Lung (tissue), 12 donors: ENCODE measurements around the gene KCNMA1. TPM values are rescaled to one million over a fixed set of nuclear protein-coding genes. Genes with fewer than 3 reads are reported as not detected.

Experiments used
- ATAC-seq: fragments of 200-7000 bp; cut with Tn5 transposase; one replicate; pipeline ENCODE4 v1.9.1; 2020; ENCODE audit warnings: moderate number of reproducible peaks; ENCODE audit not compliant: insufficient read depth, low FRiP score
- DNase-seq, 3 donors: peaks; one replicate each; pipeline ENCODE4 v3.0.0-alpha.2; 2013 to 2017
- H3K27ac ChIP-seq, 2 donors: one replicate each; pipeline ENCODE4 v1.5.1; 2013; ENCODE audit warnings: mild to moderate bottlenecking in 2 of 2, moderate library complexity in 2 of 2, control low read depth in 1 of 2, inconsistent platforms in 1 of 2, low read depth in 1 of 2, low read length in 1 of 2
- H3K27me3 ChIP-seq, 3 donors: one replicate each; pipeline ENCODE4 v1.5.1; 2013; ENCODE audit warnings: low read length in 2 of 3; ENCODE audit not compliant: control insufficient read depth in 3 of 3, insufficient read depth in 3 of 3
- H3K36me3 ChIP-seq, 4 donors: one replicate each; pipeline ENCODE4 v1.5.1; 2013; ENCODE audit warnings: low read length in 4 of 4, mild to moderate bottlenecking in 1 of 4, moderate library complexity in 1 of 4; ENCODE audit not compliant: control insufficient read depth in 4 of 4, insufficient read depth in 4 of 4
- H3K4me1 ChIP-seq, 5 donors: one replicate each; pipeline ENCODE4 v1.5.1; 2013; ENCODE audit warnings: low read length in 5 of 5, mild to moderate bottlenecking in 2 of 5, moderate library complexity in 1 of 5; ENCODE audit not compliant: control insufficient read depth in 5 of 5, insufficient read depth in 5 of 5
- H3K4me3 ChIP-seq: one replicate; pipeline ENCODE4 v1.5.1; 2013; ENCODE audit warnings: mild to moderate bottlenecking, control low read depth, moderate library complexity
- H3K9ac ChIP-seq, 2 donors: one replicate each; pipeline ENCODE4 v1.5.1; 2013; ENCODE audit warnings: low read length in 2 of 2, control low read depth in 1 of 2; ENCODE audit not compliant: insufficient read depth in 1 of 2
- H3K9me3 ChIP-seq, 4 donors: one replicate each; pipeline ENCODE4 v1.5.1; 2013; ENCODE audit warnings: low read length in 3 of 4, mild to moderate bottlenecking in 1 of 4, moderate library complexity in 1 of 4; ENCODE audit not compliant: control insufficient read depth in 4 of 4, insufficient read depth in 3 of 4
- WGBS, 2 donors: extraction: QIAGEN DNeasy Blood & Tissue Kit; methylation state at CpG; one replicate each; pipeline ENCODE4 v1.1.7; 2013; 5-methylcytosine and 5-hydroxymethylcytosine counted together
- polyA plus RNA-seq, 2 donors: library from polyadenylated mRNA; stranded (reverse); fragments of 200-250 nt; gene quantifications; one replicate each; pipeline ENCODE4 v1.2.1, GENCODE V29; 2013
- total RNA-seq, 2 donors: library from RNA; depleted of rRNA in 1 of 2; stranded (reverse); fragments of >200 nt in 1 of 2; gene quantifications; one replicate each; pipeline ENCODE4 v1.2.1, GENCODE V29; 2014 to 2021
- TF ChIP-seq, protein P1 (sequence below): IDR thresholded peaks from 2 replicates; pipeline ENCODE4 v1.5.1; 2012; ENCODE audit warnings: mild to moderate bottlenecking; ENCODE audit errors: control extremely low read depth, extremely low read depth
- donor health status: control.
- donor health status: control.
- donor health status: Bipolar disorder and iron deficiency.
- donor health status: healthy.
- donor health status: DM: yes; HTN: yes; CAD: no.

Gene KCNMA1
- total and polyA plus RNA-seq, 4 donors = 3.8 to 13.0 (median 5.5) TPM

DNA sequence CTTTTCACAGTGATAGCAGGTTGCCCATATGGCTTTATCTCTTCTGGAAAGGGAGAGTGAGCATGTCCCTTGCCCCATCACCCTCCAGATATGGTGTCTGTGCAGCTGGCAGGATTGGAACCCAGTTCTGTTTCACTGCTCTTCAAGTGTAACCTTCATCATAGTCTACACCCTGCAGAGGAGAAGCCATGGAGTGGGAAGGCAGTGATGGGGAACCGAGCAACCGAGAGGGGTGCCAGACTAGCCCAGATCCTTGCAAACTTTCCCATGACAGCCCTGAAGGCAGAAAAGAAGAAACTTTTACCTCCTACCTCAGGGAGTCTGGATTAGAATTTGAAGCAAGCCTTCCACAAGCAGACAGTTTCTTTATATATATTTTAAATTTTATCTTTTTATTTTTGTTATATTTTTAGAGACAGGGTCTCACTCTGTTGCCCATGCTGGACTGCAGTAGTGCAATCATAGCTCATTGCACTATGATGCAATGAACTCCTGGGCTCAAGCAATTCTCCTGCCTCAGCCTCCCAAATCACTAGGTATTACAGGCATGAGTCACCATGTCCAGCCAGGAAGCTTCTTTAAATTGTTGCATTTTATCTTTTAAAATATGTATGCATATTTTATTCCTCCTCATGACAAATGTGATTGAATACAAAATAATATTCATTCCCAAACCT lies 133.3 kb downstream of the KCNMA1 start:
- H3K36me3 ChIP-seq = no peaks in the 10 kb centered on the region
- 93 to 95% methylated on average over 2 of the region's 2 CpGs for WGBS, 2 donors
- H3K4me1 ChIP-seq = no peaks in the 10 kb centered on the region
- H3K9me3 ChIP-seq = no peaks in the 10 kb centered on the region
- TF ChIP-seq, protein P1, sequence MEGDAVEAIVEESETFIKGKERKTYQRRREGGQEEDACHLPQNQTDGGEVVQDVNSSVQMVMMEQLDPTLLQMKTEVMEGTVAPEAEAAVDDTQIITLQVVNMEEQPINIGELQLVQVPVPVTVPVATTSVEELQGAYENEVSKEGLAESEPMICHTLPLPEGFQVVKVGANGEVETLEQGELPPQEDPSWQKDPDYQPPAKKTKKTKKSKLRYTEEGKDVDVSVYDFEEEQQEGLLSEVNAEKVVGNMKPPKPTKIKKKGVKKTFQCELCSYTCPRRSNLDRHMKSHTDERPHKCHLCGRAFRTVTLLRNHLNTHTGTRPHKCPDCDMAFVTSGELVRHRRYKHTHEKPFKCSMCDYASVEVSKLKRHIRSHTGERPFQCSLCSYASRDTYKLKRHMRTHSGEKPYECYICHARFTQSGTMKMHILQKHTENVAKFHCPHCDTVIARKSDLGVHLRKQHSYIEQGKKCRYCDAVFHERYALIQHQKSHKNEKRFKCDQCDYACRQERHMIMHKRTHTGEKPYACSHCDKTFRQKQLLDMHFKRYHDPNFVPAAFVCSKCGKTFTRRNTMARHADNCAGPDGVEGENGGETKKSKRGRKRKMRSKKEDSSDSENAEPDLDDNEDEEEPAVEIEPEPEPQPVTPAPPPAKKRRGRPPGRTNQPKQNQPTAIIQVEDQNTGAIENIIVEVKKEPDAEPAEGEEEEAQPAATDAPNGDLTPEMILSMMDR = no peak
- H3K27me3 ChIP-seq = peaks cover 0 to 3% (median 0%) of the 10 kb centered on the region in 3 donors
- H3K9ac ChIP-seq = no peak overlapping the region
- H3K4me3 ChIP-seq = no peak overlapping the region
- DNase-seq = no peak
- no peak for ATAC-seq
- H3K27ac ChIP-seq = no peak overlapping the region

DNA sequence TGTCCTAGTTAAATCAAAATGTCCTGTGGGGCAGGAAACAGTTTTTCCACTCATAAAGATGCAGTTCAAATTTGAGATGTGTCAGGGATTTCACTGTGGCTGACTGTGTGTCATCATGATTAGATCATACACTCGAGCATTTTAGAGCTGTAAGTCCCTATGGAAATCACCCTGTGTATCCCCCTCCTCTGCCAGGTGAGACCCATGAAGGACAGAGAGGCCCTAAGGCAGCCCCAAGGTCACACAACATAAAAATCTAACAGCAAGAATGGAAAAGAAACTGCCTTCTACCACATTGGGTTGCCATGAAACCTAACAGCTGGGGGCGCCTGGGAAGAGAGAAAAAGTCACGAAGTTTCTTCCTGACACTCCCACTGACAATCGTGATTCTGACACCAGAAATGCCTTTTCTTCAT lies 135.8 kb downstream of the KCNMA1 start:
- Histone ChIP-seq H3K9ac (no peak overlapping the region), H3K9me3 (no peaks in the 10 kb centered on the region), H3K4me1 (no peaks in the 10 kb centered on the region), H3K27me3 (no peaks in the 10 kb centered on the region), H3K27ac (no peak overlapping the region), H3K36me3 (no peaks in the 10 kb centered on the region), H3K4me3 (no peak overlapping the region)
- TF ChIP-seq, protein P1 = no peak
- 64 to 68% methylated on average over 4 of the region's 4 CpGs for WGBS, 2 donors
- DNase-seq (no peak), ATAC-seq (no peak)

DNA sequence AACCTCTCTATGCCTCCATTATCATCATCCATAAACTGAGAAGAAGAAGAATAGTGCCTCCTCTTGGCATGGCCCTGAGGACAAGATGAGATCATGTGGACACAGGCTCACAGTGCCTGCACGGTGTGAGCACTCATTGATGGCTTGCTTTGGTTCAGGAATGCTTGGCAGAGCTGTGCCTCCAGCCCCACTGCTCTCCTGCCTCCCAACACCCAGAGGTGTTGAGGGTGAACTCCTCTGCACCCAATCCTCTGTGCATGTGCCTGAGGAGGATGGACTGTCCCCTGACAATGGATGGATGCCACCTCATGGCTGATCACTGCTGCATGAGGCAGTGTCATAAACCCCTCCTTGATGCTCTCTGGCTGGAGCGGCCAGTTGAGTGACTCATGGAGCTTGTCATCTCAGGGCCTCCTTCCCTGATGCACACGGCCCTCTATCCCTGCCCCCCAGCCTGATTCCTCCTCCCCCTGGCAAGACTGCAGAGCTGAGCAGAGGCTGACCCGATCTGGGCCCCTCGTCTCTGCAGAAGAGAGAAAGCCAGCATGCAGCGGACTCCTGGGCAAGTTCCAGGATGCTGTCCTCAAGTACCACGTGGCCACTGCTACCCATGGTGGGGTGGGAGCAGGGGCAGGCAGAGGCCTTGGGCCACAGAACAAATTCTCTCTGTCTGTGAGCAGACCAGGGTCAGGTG lies 136.3 kb downstream of the KCNMA1 start:
- Histone ChIP-seq H3K27me3 (no peaks in the 10 kb centered on the region), H3K9ac (no peak overlapping the region), H3K4me3 (no peak overlapping the region), H3K4me1 (no peaks in the 10 kb centered on the region), H3K9me3 (no peaks in the 10 kb centered on the region), H3K36me3 (no peaks in the 10 kb centered on the region), H3K27ac (no peak overlapping the region)
- DNase-seq (peak; percentile 37 to 78 (median 57)), ATAC-seq (no peak)
- WGBS, 2 donors = 57 to 77% methylated on average over 7 of the region's 7 CpGs
- TF ChIP-seq, protein P1 = no peak
